ENCODE measurements around the gene MEIKIN.
"Not testable (repeated sequence)": the region's sequence is repeated elsewhere in the genome, so short reads cannot be mapped to it uniquely, and the experiment has no call there.

MEIKIN gene

GRCh38 chr5:131782717-131783116 is 162.7 kb downstream of the MEIKIN start:
- H3K9me3 ChIP-seq (ENCODE audit: insufficient read depth, low read length): no peaks in the 10 kb centered on the region
- no peak for DNase-seq (ENCODE audit: low read depth, low spot score)
- no peak for TF ChIP-seq ZNF274 (IDR thresholded peaks at IDR 0.05; ENCODE audit: low read depth, low read length)
- no peak for TF ChIP-seq YY1 (IDR thresholded peaks at IDR 0.05; ENCODE audit: insufficient read depth, insufficient read length)
- no peak for TF ChIP-seq SUZ12 (IDR thresholded peaks at IDR 0.05; ENCODE audit: extremely low read depth, insufficient read depth, insufficient read length)
- no peaks in the 10 kb centered on the region for H3K4me1 ChIP-seq (ENCODE audit: insufficient read depth, insufficient read length)
- H3K27me3 ChIP-seq (ENCODE audit: insufficient read depth, insufficient read length): no peaks in the 10 kb centered on the region
- no peaks in the 10 kb centered on the region for H3K36me3 ChIP-seq (ENCODE audit: insufficient read depth, insufficient read length, low read length)
- H3K4me3 ChIP-seq (ENCODE audit: insufficient read length, low read depth): no peak overlapping the region
- H3K9ac ChIP-seq (ENCODE audit: insufficient read length, low read depth): no peak overlapping the region

DNA sequence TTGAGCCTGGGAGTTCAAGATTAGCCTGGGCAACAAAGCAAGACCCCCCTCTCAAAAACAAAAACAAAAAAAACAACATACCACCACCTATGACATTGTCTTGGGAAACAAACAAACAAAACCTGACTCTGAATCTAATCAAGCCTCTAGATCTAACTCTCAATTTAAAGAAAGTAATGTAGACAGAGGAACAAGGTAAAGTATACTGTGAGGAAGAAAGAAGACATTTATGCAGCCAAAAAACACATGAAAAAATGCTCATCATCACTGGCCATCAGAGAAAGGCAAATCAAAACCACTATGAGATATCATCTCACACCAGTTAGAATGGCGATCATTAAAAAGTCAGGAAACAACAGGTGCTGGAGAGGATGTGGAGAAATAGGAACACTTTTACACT is 167.3 kb downstream of the MEIKIN start:
- not testable (repeated sequence) for H3K4me1 ChIP-seq (ENCODE audit: insufficient read depth, insufficient read length); DNase-seq (ENCODE audit: low read depth, low spot score); H3K36me3 ChIP-seq (ENCODE audit: insufficient read depth, insufficient read length, low read length); H3K9ac ChIP-seq (ENCODE audit: insufficient read length, low read depth); H3K27me3 ChIP-seq (ENCODE audit: insufficient read depth, insufficient read length); H3K4me3 ChIP-seq (ENCODE audit: insufficient read length, low read depth); H3K9me3 ChIP-seq (ENCODE audit: insufficient read depth, low read length)

- H3K9ac ChIP-seq (ENCODE audit: insufficient read length, low read depth): no peak overlapping the region
- no peaks in the 10 kb centered on the region for H3K27me3 ChIP-seq (ENCODE audit: insufficient read depth, insufficient read length)
- no peaks in the 10 kb centered on the region for H3K9me3 ChIP-seq (ENCODE audit: insufficient read depth, low read length)
- no peak overlapping the region for H3K4me3 ChIP-seq (ENCODE audit: insufficient read length, low read depth)
- no peaks in the 10 kb centered on the region for H3K4me1 ChIP-seq (ENCODE audit: insufficient read depth, insufficient read length)
- no peaks in the 10 kb centered on the region for H3K36me3 ChIP-seq (ENCODE audit: insufficient read depth, insufficient read length, low read length)
- no peak for DNase-seq (ENCODE audit: low read depth, low spot score)
- no peak for TF ChIP-seq YY1 (IDR thresholded peaks at IDR 0.05; ENCODE audit: insufficient read depth, insufficient read length)
- TF ChIP-seq ZNF274 (IDR thresholded peaks at IDR 0.05; ENCODE audit: low read depth, low read length): no peak
- TF ChIP-seq SUZ12 (IDR thresholded peaks at IDR 0.05; ENCODE audit: extremely low read depth, insufficient read depth, insufficient read length): no peak
Observed at GRCh38 chr5:131776450-131776849, 169.0 kb downstream of the MEIKIN start.

DNA sequence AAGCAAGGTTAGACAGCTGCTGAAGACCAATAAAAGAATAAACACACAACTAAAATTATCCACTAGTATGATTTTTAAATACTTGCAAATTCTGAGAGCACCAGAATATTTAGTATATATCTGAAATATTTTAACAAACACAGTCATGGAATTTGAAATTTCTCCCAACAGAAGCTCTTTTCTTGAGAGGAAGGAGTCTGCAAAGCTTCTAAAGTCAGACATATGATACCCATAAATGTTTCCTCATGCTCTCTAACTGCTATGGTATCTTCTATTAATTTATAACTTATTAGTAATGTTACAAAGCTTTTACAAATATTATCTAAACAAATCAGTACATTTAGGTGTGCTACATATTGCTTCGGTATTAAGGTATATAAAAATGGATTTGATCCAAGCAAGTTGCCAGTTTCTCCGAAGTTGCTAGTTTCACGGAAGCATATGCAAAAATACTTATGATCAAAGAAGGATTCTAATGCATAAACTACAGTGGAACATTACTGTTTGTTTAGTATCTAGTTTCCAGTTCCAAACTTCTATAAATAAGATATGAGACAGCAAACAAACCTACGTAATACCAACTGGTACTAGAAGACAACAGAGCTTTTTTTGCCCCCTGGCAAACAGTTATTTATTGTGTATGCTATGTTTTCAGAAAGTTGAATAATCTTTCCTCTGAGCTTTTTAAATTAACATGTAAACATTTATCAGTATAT is 170.7 kb downstream of the MEIKIN start:
- TF ChIP-seq SUZ12 (IDR thresholded peaks at IDR 0.05; ENCODE audit: extremely low read depth, insufficient read depth, insufficient read length) (no peak), ZNF274 (IDR thresholded peaks at IDR 0.05; ENCODE audit: low read depth, low read length) (no peak), YY1 (IDR thresholded peaks at IDR 0.05; ENCODE audit: insufficient read depth, insufficient read length) (no peak)
- Histone ChIP-seq H3K4me3 (ENCODE audit: insufficient read length, low read depth) (no peak overlapping the region), H3K27me3 (ENCODE audit: insufficient read depth, insufficient read length) (no peaks in the 10 kb centered on the region), H3K36me3 (ENCODE audit: insufficient read depth, insufficient read length, low read length) (no peaks in the 10 kb centered on the region), H3K4me1 (ENCODE audit: insufficient read depth, insufficient read length) (no peaks in the 10 kb centered on the region), H3K9me3 (ENCODE audit: insufficient read depth, low read length) (no peaks in the 10 kb centered on the region), H3K9ac (ENCODE audit: insufficient read length, low read depth) (no peak overlapping the region)
- no peak for DNase-seq (ENCODE audit: low read depth, low spot score)

GRCh38 chr5:131773805-131774204 is 171.7 kb downstream of the MEIKIN start:
- Histone ChIP-seq H3K9me3 (ENCODE audit: insufficient read depth, low read length) (no peaks in the 10 kb centered on the region), H3K9ac (ENCODE audit: insufficient read length, low read depth) (no peak overlapping the region), H3K36me3 (ENCODE audit: insufficient read depth, insufficient read length, low read length) (no peaks in the 10 kb centered on the region), H3K4me1 (ENCODE audit: insufficient read depth, insufficient read length) (no peaks in the 10 kb centered on the region), H3K4me3 (ENCODE audit: insufficient read length, low read depth) (no peak overlapping the region), H3K27me3 (ENCODE audit: insufficient read depth, insufficient read length) (no peaks in the 10 kb centered on the region)
- no peak for DNase-seq (ENCODE audit: low read depth, low spot score)
- TF ChIP-seq SUZ12 (IDR thresholded peaks at IDR 0.05; ENCODE audit: extremely low read depth, insufficient read depth, insufficient read length) (no peak), YY1 (IDR thresholded peaks at IDR 0.05; ENCODE audit: insufficient read depth, insufficient read length) (no peak), ZNF274 (IDR thresholded peaks at IDR 0.05; ENCODE audit: low read depth, low read length) (no peak)

GRCh38 chr5:131771692-131772091 is 173.8 kb downstream of the MEIKIN start:
- no peak for DNase-seq (ENCODE audit: low read depth, low spot score)
- no peak for TF ChIP-seq SUZ12 (IDR thresholded peaks at IDR 0.05; ENCODE audit: extremely low read depth, insufficient read depth, insufficient read length)
- no peak for TF ChIP-seq ZNF274 (IDR thresholded peaks at IDR 0.05; ENCODE audit: low read depth, low read length)
- no peak for TF ChIP-seq YY1 (IDR thresholded peaks at IDR 0.05; ENCODE audit: insufficient read depth, insufficient read length)
- H3K9ac ChIP-seq (ENCODE audit: insufficient read length, low read depth): no peak overlapping the region
- H3K27me3 ChIP-seq (ENCODE audit: insufficient read depth, insufficient read length): no peaks in the 10 kb centered on the region
- no peaks in the 10 kb centered on the region for H3K9me3 ChIP-seq (ENCODE audit: insufficient read depth, low read length)
- no peak overlapping the region for H3K4me3 ChIP-seq (ENCODE audit: insufficient read length, low read depth)
- H3K36me3 ChIP-seq (ENCODE audit: insufficient read depth, insufficient read length, low read length): no peaks in the 10 kb centered on the region
- no peaks in the 10 kb centered on the region for H3K4me1 ChIP-seq (ENCODE audit: insufficient read depth, insufficient read length)

GRCh38 chr5:131769961-131770360 is 175.5 kb downstream of the MEIKIN start:
- Histone ChIP-seq H3K9ac (ENCODE audit: insufficient read length, low read depth) (no peak overlapping the region), H3K4me3 (ENCODE audit: insufficient read length, low read depth) (no peak overlapping the region), H3K9me3 (ENCODE audit: insufficient read depth, low read length) (no peaks in the 10 kb centered on the region), H3K27me3 (ENCODE audit: insufficient read depth, insufficient read length) (no peaks in the 10 kb centered on the region), H3K36me3 (ENCODE audit: insufficient read depth, insufficient read length, low read length) (peaks cover 2% of the 10 kb centered on the region), H3K4me1 (ENCODE audit: insufficient read depth, insufficient read length) (no peaks in the 10 kb centered on the region)
- TF ChIP-seq YY1 (IDR thresholded peaks at IDR 0.05; ENCODE audit: insufficient read depth, insufficient read length) (no peak), SUZ12 (IDR thresholded peaks at IDR 0.05; ENCODE audit: extremely low read depth, insufficient read depth, insufficient read length) (no peak), ZNF274 (IDR thresholded peaks at IDR 0.05; ENCODE audit: low read depth, low read length) (no peak)
- DNase-seq (ENCODE audit: low read depth, low spot score): no peak

Data from NT2/D1 (cell line).